Measurements from ENCODE around the gene WDFY2. TPM values are rescaled to one million over a fixed set of nuclear protein-coding genes. Genes with fewer than 3 reads are reported as not detected.

WDFY2 gene
- total RNA-seq, 1 experiment from 2014 or later, result 4.1 TPM

DNA sequence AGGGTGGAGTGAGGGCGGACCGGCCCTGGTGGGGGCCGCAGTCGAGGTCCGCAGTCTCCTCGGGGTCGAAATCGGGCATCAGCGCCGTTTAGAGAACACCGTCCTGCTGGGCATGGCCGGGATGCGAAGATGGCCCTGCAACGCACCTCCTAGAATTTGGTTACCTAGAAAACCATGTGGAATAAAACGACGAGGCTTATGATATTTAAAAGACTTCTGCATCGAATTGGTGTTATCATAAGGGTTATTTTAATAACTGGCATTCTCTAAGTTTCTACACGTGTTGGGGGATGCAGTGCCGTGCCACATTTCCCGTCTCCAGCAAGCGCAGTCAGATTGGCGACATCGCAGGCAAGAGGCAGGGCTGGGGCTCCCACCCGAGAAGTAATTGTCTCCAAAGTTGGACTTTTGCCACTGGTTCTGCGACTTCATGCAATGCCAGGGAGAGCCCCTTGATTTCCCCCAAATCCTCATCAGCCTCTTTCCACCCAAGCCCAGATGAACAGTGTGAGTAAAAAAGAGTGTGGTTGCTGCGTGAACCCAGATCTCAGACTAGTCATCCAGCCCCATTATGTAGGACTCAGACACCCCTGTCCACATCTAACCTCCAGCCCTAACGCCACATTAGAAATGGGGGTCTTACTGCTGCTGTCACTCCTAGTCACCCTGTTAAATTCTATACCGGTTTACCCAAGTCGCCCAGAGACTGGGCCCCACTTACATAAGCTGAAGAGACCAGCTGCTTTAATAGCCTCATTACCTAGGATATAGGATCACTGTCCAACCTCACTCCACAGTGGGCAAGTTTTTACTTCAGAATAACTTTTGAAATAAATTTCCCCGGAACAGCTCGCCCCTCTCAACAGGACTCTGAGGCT lies 220.3 kb downstream of the WDFY2 start:
- H3K4me2 ChIP-seq (ENCODE audit: low read length), result peak overlapping the region; percentile 88
- no peaks in the 10 kb centered on the region for H3K36me3 ChIP-seq (ENCODE audit: low read depth, low read length)
- TF ChIP-seq EZH2 (IDR thresholded peaks at IDR 0.05; ENCODE audit: low read length, unreplicated experiment), result no peak
- TF ChIP-seq, protein P1, sequence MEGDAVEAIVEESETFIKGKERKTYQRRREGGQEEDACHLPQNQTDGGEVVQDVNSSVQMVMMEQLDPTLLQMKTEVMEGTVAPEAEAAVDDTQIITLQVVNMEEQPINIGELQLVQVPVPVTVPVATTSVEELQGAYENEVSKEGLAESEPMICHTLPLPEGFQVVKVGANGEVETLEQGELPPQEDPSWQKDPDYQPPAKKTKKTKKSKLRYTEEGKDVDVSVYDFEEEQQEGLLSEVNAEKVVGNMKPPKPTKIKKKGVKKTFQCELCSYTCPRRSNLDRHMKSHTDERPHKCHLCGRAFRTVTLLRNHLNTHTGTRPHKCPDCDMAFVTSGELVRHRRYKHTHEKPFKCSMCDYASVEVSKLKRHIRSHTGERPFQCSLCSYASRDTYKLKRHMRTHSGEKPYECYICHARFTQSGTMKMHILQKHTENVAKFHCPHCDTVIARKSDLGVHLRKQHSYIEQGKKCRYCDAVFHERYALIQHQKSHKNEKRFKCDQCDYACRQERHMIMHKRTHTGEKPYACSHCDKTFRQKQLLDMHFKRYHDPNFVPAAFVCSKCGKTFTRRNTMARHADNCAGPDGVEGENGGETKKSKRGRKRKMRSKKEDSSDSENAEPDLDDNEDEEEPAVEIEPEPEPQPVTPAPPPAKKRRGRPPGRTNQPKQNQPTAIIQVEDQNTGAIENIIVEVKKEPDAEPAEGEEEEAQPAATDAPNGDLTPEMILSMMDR (conservative IDR thresholded peaks at IDR 0.05; ENCODE audit: low read depth, low read length), result no peak
- TF ChIP-seq EZH2phosphoT487 (IDR thresholded peaks at IDR 0.05; ENCODE audit: borderline replicate concordance, low read length), result no peak
- H3K27ac ChIP-seq (ENCODE audit: low read length), result no peak overlapping the region
- H3K4me3 ChIP-seq (ENCODE audit: low read length), result peak overlapping the region; percentile 80
- H3K9ac ChIP-seq (ENCODE audit: low read length), result peak overlapping the region; percentile 90
- intact Hi-C loops (cut with micrococcal nuclease), result loop anchor here (5.0 kb wide), 1 partner anchor 398 kb away; no protein-coding TSS in a partner anchor
- H3K9me3 ChIP-seq (ENCODE audit: low read length), result no peaks in the 10 kb centered on the region
- ChIA-PET CTCF (no interaction called here), POLR2A (ENCODE audit: unreplicated experiment) (interaction anchor here (0.6 kb wide), 1 partner anchor 219 kb away, joined by 4 read pairs; no protein-coding TSS in a partner anchor)
- peaks cover 28% of the 10 kb centered on the region for H3K4me1 ChIP-seq (ENCODE audit: insufficient read depth, low read length)
- no peaks in the 10 kb centered on the region for H3K27me3 ChIP-seq (ENCODE audit: low read length)
- H3F3A ChIP-seq (ENCODE audit: low read length, unreplicated experiment), result no peaks in the 10 kb centered on the region
- peaks cover 4% of the 10 kb centered on the region; the same call in 1 of the 2 replicates for H3K79me2 ChIP-seq (ENCODE audit: low read length)
- no peaks in the 10 kb centered on the region for H3K9me2 ChIP-seq (replicated peaks; ENCODE audit: low read length)
- DNase-seq (no peak), ATAC-seq (no peak)
- H4K20me1 ChIP-seq (ENCODE audit: low read length), result no peaks in the 10 kb centered on the region
- TSS peak; percentile 77 for BruUV-seq (replicated peaks)
- peak overlapping the region; percentile 73 for H2AFZ ChIP-seq (ENCODE audit: low read length)

- DNase-seq, result no peak
- intact Hi-C loops (cut with micrococcal nuclease), result no loop called here
- no peak overlapping the region for H3K9ac ChIP-seq (ENCODE audit: low read length)
- ChIA-PET POLR2A (ENCODE audit: unreplicated experiment) (interaction anchor here (0.6 kb wide), 1 partner anchor 219 kb away, joined by 4 read pairs; no protein-coding TSS in a partner anchor), CTCF (no interaction called here)
- H3K36me3 ChIP-seq (ENCODE audit: low read depth, low read length), result no peaks in the 10 kb centered on the region
- TF ChIP-seq, protein P1 (conservative IDR thresholded peaks at IDR 0.05; ENCODE audit: low read depth, low read length), result no peak
- TF ChIP-seq EZH2 (IDR thresholded peaks at IDR 0.05; ENCODE audit: low read length, unreplicated experiment), result no peak
- no peak for TF ChIP-seq EZH2phosphoT487 (IDR thresholded peaks at IDR 0.05; ENCODE audit: borderline replicate concordance, low read length)
- H3K9me3 ChIP-seq (ENCODE audit: low read length), result no peaks in the 10 kb centered on the region
- peaks cover 4% of the 10 kb centered on the region; the same call in 1 of the 2 replicates for H3K79me2 ChIP-seq (ENCODE audit: low read length)
- no peak overlapping the region for H3K27ac ChIP-seq (ENCODE audit: low read length)
- H4K20me1 ChIP-seq (ENCODE audit: low read length), result no peaks in the 10 kb centered on the region
- no peaks in the 10 kb centered on the region for H3K9me2 ChIP-seq (replicated peaks; ENCODE audit: low read length)
- no peak overlapping the region for H3K4me3 ChIP-seq (ENCODE audit: low read length)
- H3F3A ChIP-seq (ENCODE audit: low read length, unreplicated experiment), result no peaks in the 10 kb centered on the region
- BruUV-seq (replicated peaks), result no TSS peak
- H3K4me1 ChIP-seq (ENCODE audit: insufficient read depth, low read length), result peaks cover 28% of the 10 kb centered on the region
- H3K27me3 ChIP-seq (ENCODE audit: low read length), result no peaks in the 10 kb centered on the region
- H3K4me2 ChIP-seq (ENCODE audit: low read length), result no peak overlapping the region
- no peak for ATAC-seq
- H2AFZ ChIP-seq (ENCODE audit: low read length), result no peak overlapping the region
Measured at GRCh38 chr13:51805313-51805712, 221.1 kb downstream of the WDFY2 start.

DNA sequence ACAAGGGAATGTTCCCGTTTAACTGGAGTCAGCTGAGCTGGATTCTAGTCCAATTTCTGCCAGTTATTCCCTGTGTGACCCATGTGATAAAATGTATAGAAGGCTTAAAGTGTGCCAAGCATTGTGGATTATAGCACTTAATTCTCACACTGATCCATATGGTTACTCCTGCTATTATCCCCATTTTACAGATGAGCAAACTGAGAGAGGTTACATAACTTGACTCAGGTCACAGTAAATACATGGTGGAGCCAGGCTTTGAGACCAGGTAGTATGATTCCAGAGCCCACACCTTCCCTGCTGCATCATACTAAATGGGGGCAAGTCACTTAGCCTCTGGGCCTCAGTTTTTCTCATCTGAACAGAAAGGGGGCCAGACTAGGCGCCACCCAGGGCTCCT lies 221.7 kb downstream of the WDFY2 start:
- intact Hi-C loops (cut with micrococcal nuclease), result no loop called here
- no peak for DNase-seq
- no peak overlapping the region for H3K4me3 ChIP-seq (ENCODE audit: low read length)
- no peaks in the 10 kb centered on the region for H3K36me3 ChIP-seq (ENCODE audit: low read depth, low read length)
- no peaks in the 10 kb centered on the region for H3K27me3 ChIP-seq (ENCODE audit: low read length)
- TF ChIP-seq EZH2phosphoT487 (IDR thresholded peaks at IDR 0.05; ENCODE audit: borderline replicate concordance, low read length) (no peak), EZH2 (IDR thresholded peaks at IDR 0.05; ENCODE audit: low read length, unreplicated experiment) (no peak)
- TF ChIP-seq, protein P1 (conservative IDR thresholded peaks at IDR 0.05; ENCODE audit: low read depth, low read length), result no peak
- H4K20me1 ChIP-seq (ENCODE audit: low read length), result no peaks in the 10 kb centered on the region
- CTCF ChIA-PET, result no interaction called here
- no peaks in the 10 kb centered on the region for H3K9me2 ChIP-seq (replicated peaks; ENCODE audit: low read length)
- peaks cover 28% of the 10 kb centered on the region for H3K4me1 ChIP-seq (ENCODE audit: insufficient read depth, low read length)
- H2AFZ ChIP-seq (ENCODE audit: low read length), result no peak overlapping the region
- POLR2A ChIA-PET (ENCODE audit: unreplicated experiment), result no interaction called here
- H3K79me2 ChIP-seq (ENCODE audit: low read length), result peaks cover 4% of the 10 kb centered on the region; the same call in 1 of the 2 replicates
- no peak for ATAC-seq
- no peak overlapping the region for H3K9ac ChIP-seq (ENCODE audit: low read length)
- H3K4me2 ChIP-seq (ENCODE audit: low read length), result no peak overlapping the region
- H3K27ac ChIP-seq (ENCODE audit: low read length), result no peak overlapping the region
- H3K9me3 ChIP-seq (ENCODE audit: low read length), result no peaks in the 10 kb centered on the region
- H3F3A ChIP-seq (ENCODE audit: low read length, unreplicated experiment), result no peaks in the 10 kb centered on the region
- BruUV-seq (replicated peaks), result no TSS peak

All from PC-3 (cell line).